Measurements from ENCODE around the gene MED25.

GRCh38 chr19:49817964-49818648 is at the start of gene MED25:
- TF ChIP-seq CTCF (conservative IDR thresholded peaks at IDR 0.05; ENCODE audit: low read depth, low read length) (no peak), EZH2 (IDR thresholded peaks at IDR 0.05; ENCODE audit: low read length, unreplicated experiment) (no peak), EZH2phosphoT487 (IDR thresholded peaks at IDR 0.05; ENCODE audit: borderline replicate concordance, low read length) (no peak)
